GM19351 (cell line): Measurements from ENCODE around the gene GTF3C4.

Experiments used
- ATAC-seq: cut with Tn5 transposase; IDR thresholded peaks from one replicate; pipeline ENCODE4 v1.9.1; 2021; ENCODE audit warnings: mild to moderate bottlenecking, moderate library complexity; ENCODE audit not compliant: unreplicated experiment

The GTF3C4 gene

DNA sequence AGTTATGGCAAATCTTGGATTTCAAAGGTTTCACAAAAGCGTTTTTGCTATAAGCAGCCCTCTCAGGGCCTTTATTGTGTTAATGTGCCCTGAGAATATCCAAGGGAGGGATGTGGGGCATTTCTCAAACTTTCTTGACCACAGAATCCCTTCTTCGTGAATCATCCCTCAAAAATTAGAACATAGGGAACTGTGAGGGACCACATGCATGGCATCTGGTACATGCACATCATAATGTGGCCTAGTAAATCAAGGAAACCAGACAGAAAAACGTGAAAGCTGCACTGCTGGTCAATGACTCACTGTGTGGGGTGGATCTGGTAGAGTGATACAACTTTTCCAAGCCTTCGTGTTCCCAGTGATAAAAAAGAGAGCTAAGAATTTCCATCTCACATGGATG, 22.9 kb upstream of the GTF3C4 start:
- ATAC-seq, result no peak

GRCh38 chr9:132647806-132648205, 22.5 kb upstream of the GTF3C4 start:
- ATAC-seq, result no peak

GRCh38 chr9:132648283-132648682, 22.0 kb upstream of the GTF3C4 start:
- ATAC-seq, result no peak

DNA sequence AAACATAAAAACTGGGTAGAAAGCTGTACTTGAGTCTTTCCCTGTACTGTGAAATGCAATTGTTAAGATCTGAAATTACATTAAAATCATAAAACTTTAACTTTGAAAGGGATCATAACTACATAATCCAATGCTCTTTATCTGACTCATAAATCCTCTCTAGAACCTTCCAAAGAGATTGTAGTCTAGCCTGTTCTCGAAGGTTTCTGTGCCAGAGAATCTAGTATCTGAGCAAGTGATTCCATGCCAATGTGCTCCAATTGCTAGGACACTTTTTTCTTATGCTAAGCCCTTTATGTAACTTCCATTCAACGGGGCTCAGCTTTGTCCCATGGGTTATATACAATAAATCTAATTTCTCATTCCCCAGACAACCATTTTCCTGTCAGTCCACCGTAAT, 21.6 kb upstream of the GTF3C4 start:
- ATAC-seq, result no peak

- no peak for ATAC-seq
Observed at GRCh38 chr9:132651259-132651658, 19.0 kb upstream of the GTF3C4 start.

DNA sequence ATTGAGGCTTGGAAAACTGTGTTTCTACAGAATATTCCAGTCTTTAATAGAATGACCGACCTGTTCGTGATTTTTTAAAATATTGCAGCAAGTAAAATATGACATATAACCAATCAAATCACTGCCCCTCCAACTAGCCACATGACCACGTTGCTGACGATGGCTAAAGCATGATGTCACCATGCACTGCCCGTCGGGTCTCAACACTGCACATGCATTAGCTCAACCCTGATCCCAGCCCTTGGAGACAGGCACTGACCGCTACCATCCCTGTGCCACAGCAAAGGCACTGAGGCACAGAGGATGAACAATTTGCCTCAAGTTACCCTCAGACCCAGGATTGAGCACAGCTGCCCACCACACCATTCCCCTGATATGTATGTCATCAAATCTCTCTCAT, 14.0 kb upstream of the GTF3C4 start:
- ATAC-seq, result no peak

DNA sequence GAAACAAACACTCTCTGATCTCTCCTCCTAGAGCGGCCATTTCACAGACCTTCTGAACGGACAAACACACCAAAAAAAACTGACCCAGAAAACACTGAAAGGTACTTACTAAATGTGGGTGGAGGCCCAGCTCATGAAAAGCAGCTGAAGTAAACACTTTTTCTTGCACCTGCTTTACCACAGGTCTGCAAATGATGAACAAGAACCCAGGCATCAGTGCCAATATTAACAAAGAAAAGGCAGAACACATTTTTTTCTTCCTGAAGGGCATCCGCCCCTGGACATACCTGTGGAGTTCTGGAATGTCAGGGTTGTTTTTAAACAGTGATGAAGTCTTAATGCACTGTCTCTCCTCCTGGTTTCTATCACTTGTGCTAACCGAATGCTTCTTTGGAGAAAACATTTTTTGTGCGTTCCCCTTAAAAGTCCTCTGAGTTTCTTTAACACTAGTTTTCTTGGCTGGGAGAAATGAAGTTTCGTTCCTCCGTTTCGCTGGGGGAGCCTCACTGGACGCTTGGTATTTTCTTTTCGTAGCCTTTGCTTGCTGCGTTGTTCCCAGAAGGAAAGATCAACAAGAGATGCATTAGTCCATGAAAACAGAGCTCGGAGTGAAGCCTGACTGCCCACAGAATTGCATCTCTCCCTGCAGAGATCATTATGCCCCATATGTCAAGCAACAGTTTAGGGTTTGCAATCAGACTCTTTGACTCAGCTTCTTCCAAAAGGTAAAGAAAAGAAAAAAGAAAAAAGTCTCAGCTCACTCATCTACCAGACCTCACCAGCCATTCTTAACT, 7.9 kb upstream of the GTF3C4 start:
- no peak for ATAC-seq

GRCh38 chr9:132663117-132663516, 7.1 kb upstream of the GTF3C4 start:
- ATAC-seq, result no peak

- no peak for ATAC-seq
Observed at GRCh38 chr9:132663851-132664250, 6.4 kb upstream of the GTF3C4 start.

DNA sequence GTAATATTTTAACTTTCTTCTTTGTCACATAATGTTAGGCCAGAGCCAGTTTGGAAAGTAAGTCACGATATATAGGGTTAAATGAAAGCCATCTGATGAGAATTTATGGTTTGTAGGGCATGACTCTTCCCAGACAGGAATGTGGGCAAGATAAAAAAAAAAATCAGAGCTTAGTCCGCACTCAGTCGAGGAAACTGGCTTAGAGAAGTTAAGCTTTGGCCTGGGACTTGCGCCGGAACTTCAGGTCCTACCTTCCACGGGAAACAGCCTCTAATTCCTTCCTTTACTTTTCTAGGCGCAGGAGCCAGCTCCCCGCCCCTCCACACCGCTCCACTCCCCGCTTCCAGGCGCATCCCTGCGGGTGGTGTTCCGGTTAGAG, 956 bp upstream of the GTF3C4 start:
- ATAC-seq, result no peak

DNA sequence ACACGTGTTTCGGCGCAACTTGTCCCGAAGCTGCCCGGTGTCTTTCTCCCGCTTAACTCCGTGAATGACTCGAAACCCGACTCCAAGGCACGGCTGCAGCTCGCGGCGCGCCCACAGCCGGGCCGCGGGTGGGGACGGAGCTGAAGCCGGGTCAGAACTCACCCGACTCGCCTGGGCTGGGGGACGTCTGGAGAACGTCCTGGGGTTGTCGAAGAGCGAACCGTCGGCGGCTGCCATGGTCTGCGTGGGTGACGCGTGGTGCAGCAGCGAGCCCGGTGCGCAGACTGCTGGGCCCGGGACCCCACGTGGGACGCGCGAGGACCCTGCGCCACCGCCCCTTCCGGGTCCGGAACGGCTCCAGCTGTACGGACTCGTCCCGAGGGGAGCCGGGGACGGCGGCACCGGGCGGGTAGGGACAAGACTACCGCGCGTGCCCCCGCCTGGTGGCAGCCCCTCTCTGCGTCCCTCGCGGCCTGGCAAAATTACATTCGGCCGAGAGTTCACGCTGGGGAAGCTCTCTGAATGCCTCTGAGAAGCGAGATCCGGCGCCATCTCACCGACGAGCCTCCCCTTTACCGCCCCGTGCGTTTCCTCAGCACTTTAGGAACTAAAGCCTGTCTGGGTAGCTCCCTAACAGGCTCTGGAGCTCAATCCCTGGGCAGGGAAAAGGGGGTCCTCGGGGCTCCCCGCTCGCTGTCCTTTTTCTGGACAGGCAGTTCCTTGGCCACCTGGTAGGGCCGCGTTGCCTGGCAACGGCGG, 387 bp upstream of the GTF3C4 start, which contains the start of gene DDX31:
Gene DDX31, minus strand, starts transcription at position 286 of the 759 bp plus-strand sequence. Its CDS starts 49 bp downstream, at position 237.
- peak; percentile 83 for ATAC-seq

- ATAC-seq, result no peak
Observed at GRCh38 chr9:132671620-132672412, 1.6 kb downstream of the GTF3C4 start.

- ATAC-seq, result no peak
Observed at GRCh38 chr9:132672413-132672690, 2.1 kb downstream of the GTF3C4 start.

GRCh38 chr9:132673355-132673754, 3.1 kb downstream of the GTF3C4 start:
- ATAC-seq, result no peak

GRCh38 chr9:132674485-132674884, 4.2 kb downstream of the GTF3C4 start:
- ATAC-seq, result no peak

DNA sequence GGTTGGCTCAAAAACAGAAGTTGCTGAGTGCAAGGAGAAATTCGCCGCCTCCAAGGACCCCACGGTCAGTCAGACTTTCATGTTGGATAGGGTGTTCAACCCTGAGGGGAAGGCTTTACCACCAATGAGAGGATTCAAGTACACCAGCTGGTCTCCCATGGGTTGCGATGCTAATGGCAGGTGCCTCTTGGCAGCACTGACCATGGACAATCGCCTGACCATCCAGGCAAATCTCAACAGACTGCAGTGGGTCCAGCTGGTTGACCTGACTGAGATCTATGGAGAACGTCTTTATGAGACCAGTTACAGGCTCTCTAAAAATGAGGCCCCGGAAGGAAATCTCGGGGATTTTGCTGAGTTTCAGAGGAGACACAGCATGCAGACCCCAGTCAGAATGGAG, 7.7 kb downstream of the GTF3C4 start:
- no peak for ATAC-seq

GRCh38 chr9:132679946-132680625, 9.8 kb downstream of the GTF3C4 start:
- ATAC-seq, result no peak

GRCh38 chr9:132681561-132681960, 11.3 kb downstream of the GTF3C4 start:
- ATAC-seq, result no peak

GRCh38 chr9:132683873-132684272, 13.6 kb downstream of the GTF3C4 start:
- no peak for ATAC-seq

DNA sequence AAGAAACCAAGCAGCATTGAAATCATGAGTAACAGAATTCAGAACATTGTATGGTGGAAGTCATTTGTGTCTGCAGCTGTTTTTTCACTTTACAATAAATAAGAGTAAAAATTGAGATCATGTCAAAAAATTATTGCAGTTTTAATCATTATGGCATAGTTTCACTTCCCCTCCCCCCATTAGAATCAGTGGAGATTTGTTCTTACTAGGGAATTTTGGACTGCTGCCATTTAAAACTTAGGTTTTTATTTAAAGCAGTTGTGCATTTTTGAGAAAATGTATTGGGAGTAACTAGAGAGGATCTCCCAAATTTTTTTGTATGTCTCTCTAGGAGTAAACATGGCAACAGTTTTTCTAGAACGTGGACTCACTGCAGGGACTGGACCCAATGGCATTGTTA, 20.4 kb downstream of the GTF3C4 start:
- ATAC-seq, result no peak

DNA sequence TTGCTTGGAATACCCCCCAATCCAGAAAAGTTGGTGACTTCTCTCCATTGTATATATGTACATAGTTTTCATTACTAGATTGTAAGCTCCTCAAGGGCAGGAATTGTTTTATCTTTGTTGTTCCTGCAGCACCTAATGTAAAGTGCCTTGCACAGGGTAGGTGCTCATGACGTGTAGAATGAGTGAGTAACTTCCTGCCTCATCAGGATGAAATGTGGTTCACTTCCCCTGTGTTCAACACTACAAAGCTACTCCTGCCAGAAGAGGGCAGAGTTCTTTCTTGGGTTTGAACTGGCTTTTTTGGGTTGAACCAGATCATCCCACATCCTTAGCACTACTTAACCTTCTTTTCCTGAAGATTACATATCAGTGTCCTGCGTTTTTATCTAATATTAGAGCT, 23.9 kb downstream of the GTF3C4 start:
- no peak for ATAC-seq
